GM12891 (cell line): ENCODE data around the gene SRSF5. TPM values are rescaled to one million over a fixed set of nuclear protein-coding genes. Genes with fewer than 3 reads are reported as not detected.
"Not testable (repeated sequence)": the region's sequence is repeated elsewhere in the genome, so short reads cannot be mapped to it uniquely, and the experiment has no call there.

Experiments
- DNase-seq: peaks from one replicate; pipeline ENCODE4 v3.0.0; 2011; ENCODE audit warnings: low spot score; ENCODE audit not compliant: insufficient read length
- FAIRE-seq: peaks from 2 replicates; lab custom pipeline; 2011; peaks lifted over from hg19 to GRCh38; lab: Jason Lieb, UNC
- PAX5 ChIP-seq: IDR thresholded peaks from 2 replicates; pipeline ENCODE4 v1.6.1; 2011; ENCODE audit warnings: low read length, moderate library complexity, mild to moderate bottlenecking; ENCODE audit not compliant: insufficient read depth, severe bottlenecking
- POLR2A ChIP-seq: IDR thresholded peaks from 2 replicates; pipeline ENCODE4 v1.6.1; 2011; ENCODE audit warnings: low read depth, low read length, control low read depth
- POLR2AphosphoS5 ChIP-seq: IDR thresholded peaks from 2 replicates; pipeline ENCODE4 v1.6.1; 2011; ENCODE audit warnings: low read depth, low read length, control low read depth
- POU2F2 ChIP-seq: IDR thresholded peaks from 2 replicates; pipeline ENCODE4 v1.6.1; 2011; ENCODE audit warnings: low read depth, mild to moderate bottlenecking, control low read depth, low read length, moderate library complexity
- SPI1 ChIP-seq: IDR thresholded peaks from 2 replicates; pipeline ENCODE4 v1.6.1; 2011; ENCODE audit warnings: low read depth, low read length, control low read depth
- TAF1 ChIP-seq: IDR thresholded peaks from 2 replicates; pipeline ENCODE4 v1.6.1; 2011; ENCODE audit warnings: low read depth, low read length, control low read depth
- polyA plus RNA-seq: library from polyadenylated mRNA; unstranded; fragments of >200 nt; gene quantifications from one replicate; pipeline ENCODE4 v1.2.1, GENCODE V29; 2012; ENCODE audit warnings: low read depth, missing spikeins, inconsistent platforms; ENCODE audit not compliant: missing spikeins

SRSF5 gene
- polyA plus RNA-seq = 378 TPM

DNA sequence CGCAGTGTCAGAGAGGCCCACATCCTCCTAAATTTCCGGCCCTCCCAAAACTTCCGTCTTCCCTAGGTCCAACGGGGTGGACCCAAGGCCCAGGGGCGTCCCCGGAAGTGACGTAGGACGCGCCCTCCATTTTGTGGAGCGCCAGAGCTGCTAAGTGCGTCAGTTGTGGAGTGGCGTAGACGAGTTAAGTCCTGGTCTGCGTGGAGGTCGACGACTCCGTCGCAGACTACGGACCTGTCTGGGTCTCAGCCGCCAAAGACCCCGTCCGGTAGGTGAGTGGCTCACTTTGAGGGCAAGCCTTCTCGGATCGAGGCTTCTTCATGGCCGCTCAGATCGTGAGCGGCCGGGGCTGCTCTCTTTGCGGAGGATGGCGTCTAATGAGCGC lies at the start of gene SRSF5:
Gene SRSF5 (plus strand): TSS at position 159 of the 385 bp plus-strand sequence. CDS start 1,015 bp downstream, outside the sequence.
- TF ChIP-seq POLR2A (peak; percentile 100), SPI1 (peak; percentile 49; the same call in 1 of the 2 replicates), POLR2AphosphoS5 (peak; percentile 100), POU2F2 (peak; percentile 95), PAX5 (no peak), TAF1 (peak; percentile 98)
- FAIRE-seq = peak; percentile 96
- DNase-seq = peak; percentile 79

DNA sequence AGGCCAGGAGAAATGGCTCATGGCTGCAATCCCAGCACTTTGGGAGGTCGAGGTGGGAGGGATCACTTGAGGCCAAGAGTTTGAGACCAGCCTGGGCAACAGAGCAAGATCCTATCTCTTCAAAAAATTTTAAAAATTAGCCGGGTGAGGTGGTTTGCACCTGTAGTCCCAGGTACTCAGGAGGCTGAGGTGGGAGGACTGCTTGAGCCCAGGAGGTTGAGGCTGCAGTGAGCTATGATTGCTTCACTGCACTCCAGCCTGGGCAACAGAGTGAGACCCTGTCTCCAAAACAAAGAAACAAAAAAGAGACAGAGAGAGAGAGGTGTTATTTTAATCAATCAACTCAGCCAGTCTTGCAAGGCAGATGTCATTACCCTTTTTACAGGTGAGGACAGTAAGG lies 48.3 kb upstream of the SRSF5 start:
- DNase-seq, FAIRE-seq: not testable (repeated sequence)

- no peak for FAIRE-seq
- DNase-seq = no peak
- TF ChIP-seq TAF1 (no peak), POLR2A (no peak), POLR2AphosphoS5 (no peak), SPI1 (no peak; the same call in 1 of the 2 replicates), POU2F2 (no peak), PAX5 (no peak)
Measured at GRCh38 chr14:69719501-69719951, 47.4 kb upstream of the SRSF5 start.

DNA sequence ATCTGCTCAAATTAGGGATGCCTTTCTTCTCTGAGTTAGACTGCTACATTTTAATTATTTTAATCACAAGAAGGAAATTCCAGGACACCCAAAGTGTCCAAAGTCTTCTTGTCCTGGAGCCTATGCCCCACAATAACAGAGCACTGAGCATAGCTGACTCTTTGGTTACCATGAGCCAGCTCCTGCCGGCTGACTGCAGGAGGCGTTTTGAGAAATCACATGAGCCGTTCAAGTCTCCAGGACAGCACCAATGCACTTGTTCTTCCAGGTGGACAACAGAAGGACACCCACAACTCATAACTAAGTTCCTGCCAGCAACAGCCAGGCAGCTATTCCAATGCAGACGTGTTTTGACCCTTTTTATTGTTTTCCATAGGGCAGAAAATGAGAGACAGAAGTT lies 46.0 kb upstream of the SRSF5 start:
- DNase-seq = no peak
- TF ChIP-seq POLR2AphosphoS5 (no peak), POU2F2 (no peak)
- no peak for FAIRE-seq

GRCh38 chr14:69726761-69727511 lies 40.0 kb upstream of the SRSF5 start:
- TF ChIP-seq POU2F2 = peak; percentile 91
- TF ChIP-seq POLR2A = no peak
- TF ChIP-seq SPI1 = no peak
- peak; percentile 82 for DNase-seq
- FAIRE-seq = peak; percentile 87

- FAIRE-seq = no peak
- no peak for TF ChIP-seq TAF1
- TF ChIP-seq POLR2AphosphoS5 = no peak
- TF ChIP-seq PAX5 = no peak
- TF ChIP-seq POLR2A = no peak
- DNase-seq = no peak
Measured at GRCh38 chr14:69727860-69728259, 39.1 kb upstream of the SRSF5 start.

GRCh38 chr14:69731919-69732598 lies 34.9 kb upstream of the SRSF5 start:
- DNase-seq, FAIRE-seq: not testable (repeated sequence)

- FAIRE-seq, DNase-seq: not testable (repeated sequence)
Measured at GRCh38 chr14:69736405-69736804, 30.5 kb upstream of the SRSF5 start.

- FAIRE-seq = no peak
- DNase-seq = no peak
- TF ChIP-seq PAX5 (no peak), POU2F2 (no peak), SPI1 (no peak), POLR2A (no peak), POLR2AphosphoS5 (no peak), TAF1 (no peak)
Measured at GRCh38 chr14:69741055-69741454, 25.9 kb upstream of the SRSF5 start.

- no peak for DNase-seq
- TF ChIP-seq TAF1 (no peak), SPI1 (no peak), POLR2AphosphoS5 (no peak), POLR2A (no peak), POU2F2 (no peak), PAX5 (no peak)
- no peak for FAIRE-seq
Measured at GRCh38 chr14:69749956-69750355, 17.0 kb upstream of the SRSF5 start.

DNA sequence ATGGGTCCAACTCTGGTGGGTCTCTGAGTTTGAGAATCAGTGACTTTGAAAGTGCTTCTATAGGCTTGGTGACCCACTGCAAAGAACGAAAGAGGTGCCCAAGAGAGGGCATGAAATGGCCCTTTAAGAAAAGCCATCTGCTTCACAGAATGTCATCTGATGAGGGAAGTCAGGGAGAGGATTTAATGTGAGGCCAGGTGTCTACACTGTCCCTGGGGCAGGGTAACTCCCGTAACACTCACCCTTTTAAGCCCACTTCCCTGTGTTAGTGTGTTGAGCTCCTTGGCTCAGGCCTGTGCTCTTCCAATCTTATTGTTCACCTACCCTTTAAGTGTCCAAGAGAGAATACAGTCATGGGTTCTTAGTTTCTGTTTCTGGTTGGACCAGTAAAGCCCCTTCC lies 16.4 kb upstream of the SRSF5 start:
- DNase-seq = no peak
- TF ChIP-seq POLR2AphosphoS5 (no peak), POLR2A (no peak), POU2F2 (no peak), TAF1 (no peak), SPI1 (no peak), PAX5 (no peak)
- no peak for FAIRE-seq

GRCh38 chr14:69752773-69753172 lies 14.2 kb upstream of the SRSF5 start:
- DNase-seq (no peak), FAIRE-seq (no peak)
- no peak for TF ChIP-seq PAX5
- TF ChIP-seq SPI1 = no peak
